ENCODE results near the gene SESTD1. TPM values are rescaled to one million over a fixed set of nuclear protein-coding genes. Genes with fewer than 3 reads are reported as not detected.

The SESTD1 gene
- total and polyA plus RNA-seq, 2 of the 13 experiments (the other 11 are each of a cell fraction or from before 2014, with no cell fraction given), result 74.4 to 101 TPM

DNA sequence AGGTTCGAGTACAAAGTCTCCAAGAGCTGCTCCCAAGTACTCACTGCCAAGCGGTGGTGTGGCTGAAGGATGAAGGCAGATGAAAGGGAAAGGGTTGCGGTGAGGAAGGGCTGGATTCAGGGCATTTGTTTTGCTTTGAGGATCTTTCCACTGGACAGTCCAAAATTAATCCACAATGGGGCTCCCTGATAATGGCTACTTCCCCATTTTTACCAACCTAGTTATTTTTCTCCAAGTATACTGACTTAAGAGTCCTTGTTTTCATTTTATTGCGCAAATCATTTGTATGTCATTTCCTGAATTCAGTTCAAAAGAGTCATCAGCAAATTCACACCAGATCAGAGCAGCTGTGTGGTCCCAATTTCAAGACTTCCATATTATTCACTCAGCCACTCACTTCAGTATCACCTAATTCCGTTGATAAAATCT, 464 bp upstream of the SESTD1 start (continued):
- TF ChIP-seq SNAPC4 (CRISPR knock-in tag; IDR thresholded peaks at IDR 0.05) (no peak), KDM3A (CRISPR knock-in tag; IDR thresholded peaks at IDR 0.05; ENCODE audit: low read depth) (no peak), ZFP62 (CRISPR knock-in tag; IDR thresholded peaks at IDR 0.05) (no peak), ISX (CRISPR knock-in tag; conservative IDR thresholded peaks at IDR 0.05) (no peak), ATM (IDR thresholded peaks at IDR 0.05; ENCODE audit: borderline replicate concordance) (no peak), NR2F2 (IDR thresholded peaks at IDR 0.05; ENCODE audit: borderline replicate concordance, low read depth) (no peak), ZNF382 (CRISPR knock-in tag; IDR thresholded peaks at IDR 0.05; ENCODE audit: borderline replicate concordance) (no peak), KDM5B (CRISPR knock-in tag; IDR thresholded peaks at IDR 0.05; ENCODE audit: borderline replicate concordance) (no peak), BATF2 (CRISPR knock-in tag; IDR thresholded peaks at IDR 0.05) (no peak), ZNF557 (CRISPR knock-in tag; IDR thresholded peaks at IDR 0.05) (peak; percentile 25; the same call in 1 of the 2 replicates), ZFAT (CRISPR knock-in tag; conservative IDR thresholded peaks at IDR 0.05) (no peak), ZFX (CRISPR knock-in tag; IDR thresholded peaks at IDR 0.05; ENCODE audit: low read depth) (no peak; the same call in 1 of the 2 replicates), ZNF207 (IDR thresholded peaks at IDR 0.05; ENCODE audit: borderline replicate concordance) (no peak), THAP9 (CRISPR knock-in tag; IDR thresholded peaks at IDR 0.05; ENCODE audit: borderline replicate concordance) (no peak), CREBL2 (CRISPR knock-in tag; IDR thresholded peaks at IDR 0.05; ENCODE audit: borderline replicate concordance) (no peak), LCORL (IDR thresholded peaks at IDR 0.05) (no peak), LCORL (CRISPR knock-in tag; IDR thresholded peaks at IDR 0.05) (no peak)
- TF ChIP-seq, protein P1, sequence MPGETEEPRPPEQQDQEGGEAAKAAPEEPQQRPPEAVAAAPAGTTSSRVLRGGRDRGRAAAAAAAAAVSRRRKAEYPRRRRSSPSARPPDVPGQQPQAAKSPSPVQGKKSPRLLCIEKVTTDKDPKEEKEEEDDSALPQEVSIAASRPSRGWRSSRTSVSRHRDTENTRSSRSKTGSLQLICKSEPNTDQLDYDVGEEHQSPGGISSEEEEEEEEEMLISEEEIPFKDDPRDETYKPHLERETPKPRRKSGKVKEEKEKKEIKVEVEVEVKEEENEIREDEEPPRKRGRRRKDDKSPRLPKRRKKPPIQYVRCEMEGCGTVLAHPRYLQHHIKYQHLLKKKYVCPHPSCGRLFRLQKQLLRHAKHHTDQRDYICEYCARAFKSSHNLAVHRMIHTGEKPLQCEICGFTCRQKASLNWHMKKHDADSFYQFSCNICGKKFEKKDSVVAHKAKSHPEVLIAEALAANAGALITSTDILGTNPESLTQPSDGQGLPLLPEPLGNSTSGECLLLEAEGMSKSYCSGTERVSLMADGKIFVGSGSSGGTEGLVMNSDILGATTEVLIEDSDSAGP (CRISPR knock-in tag; IDR thresholded peaks at IDR 0.05; ENCODE audit: borderline replicate concordance), result no peak
- TF ChIP-seq, protein P2, sequence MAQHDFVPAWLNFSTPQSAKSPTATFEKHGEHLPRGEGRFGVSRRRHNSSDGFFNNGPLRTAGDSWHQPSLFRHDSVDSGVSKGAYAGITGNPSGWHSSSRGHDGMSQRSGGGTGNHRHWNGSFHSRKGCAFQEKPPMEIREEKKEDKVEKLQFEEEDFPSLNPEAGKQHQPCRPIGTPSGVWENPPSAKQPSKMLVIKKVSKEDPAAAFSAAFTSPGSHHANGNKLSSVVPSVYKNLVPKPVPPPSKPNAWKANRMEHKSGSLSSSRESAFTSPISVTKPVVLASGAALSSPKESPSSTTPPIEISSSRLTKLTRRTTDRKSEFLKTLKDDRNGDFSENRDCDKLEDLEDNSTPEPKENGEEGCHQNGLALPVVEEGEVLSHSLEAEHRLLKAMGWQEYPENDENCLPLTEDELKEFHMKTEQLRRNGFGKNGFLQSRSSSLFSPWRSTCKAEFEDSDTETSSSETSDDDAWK (CRISPR knock-in tag; IDR thresholded peaks at IDR 0.05), result no peak

All from HepG2 (cell line).